Activated T-helper 2 cell treated with anti-CD3 and anti-CD28 coated beads, Interferon-gamma antibody, Interleukin-2, Interleukin-4, amounts not matched to agents 10 μg/mL and 5 μg/mL and 100 μg/mL, durations not matched to agents 14 hours and 24 hours and 36 hours (primary cell): ENCODE results near the gene ZNF433. TPM values are rescaled to one million over a fixed set of nuclear protein-coding genes. Genes with fewer than 3 reads are reported as not detected.
"Not testable (repeated sequence)": the region's sequence is repeated elsewhere in the genome, so short reads cannot be mapped to it uniquely, and the experiment has no call there.

Source experiments
- DNase-seq: peaks from one replicate; pipeline ENCODE4 v3.0.0; 2021; ENCODE audit warnings: low spot score
- H3K27ac Mint-ChIP-seq: one replicate; pipeline ENCODE4 v1.8.0; 2021; ENCODE audit warnings: mixed read lengths
- H3K27me3 Mint-ChIP-seq: one replicate; pipeline ENCODE4 v1.8.0; 2021; ENCODE audit warnings: low read depth, mixed read lengths
- H3K36me3 Mint-ChIP-seq: one replicate; pipeline ENCODE4 v1.8.0; 2021; ENCODE audit warnings: low read depth, mixed read lengths
- H3K4me1 Mint-ChIP-seq: one replicate; pipeline ENCODE4 v1.8.0; 2021; ENCODE audit warnings: low read depth, mixed read lengths
- H3K4me3 Mint-ChIP-seq: one replicate; pipeline ENCODE4 v1.8.0; 2021; ENCODE audit warnings: low read depth, mild to moderate bottlenecking, moderate library complexity, mixed read lengths
- H3K9me3 Mint-ChIP-seq: one replicate; pipeline ENCODE4 v1.8.0; 2021; ENCODE audit warnings: mixed read lengths
- intact Hi-C: fragments of 100-400 bp; cut with micrococcal nuclease; formaldehyde crosslinking; loops from one replicate; pipeline ENCODE4 v1.15.1; 2023
- total RNA-seq: library from RNA; stranded (reverse); gene quantifications from 2 replicates; pipeline ENCODE4 v1.2.3, GENCODE V29; 2022

Gene ZNF433
- total RNA-seq, 1 donor from 2014 or later: 0.55 TPM

GRCh38 chr19:12042893-12043292 is 7.4 kb upstream of the ZNF433 start:
- H3K9me3 Mint-ChIP-seq: peaks cover 50% of the 10 kb centered on the region
- intact Hi-C loops: no loop called here
- H3K36me3 Mint-ChIP-seq: peaks cover 42% of the 10 kb centered on the region
- H3K4me1 Mint-ChIP-seq: no peaks in the 10 kb centered on the region
- no peaks in the 10 kb centered on the region for H3K27me3 Mint-ChIP-seq
- no peak overlapping the region for H3K27ac Mint-ChIP-seq
- H3K4me3 Mint-ChIP-seq: no peak overlapping the region
- no peak for DNase-seq

GRCh38 chr19:12034620-12035019 is 859 bp downstream of the ZNF433 start:
- H3K27ac Mint-ChIP-seq: no peak overlapping the region
- DNase-seq: no peak

GRCh38 chr19:12034198-12034597 is 1.3 kb downstream of the ZNF433 start:
- H3K27ac Mint-ChIP-seq: no peak overlapping the region
- H3K4me3 Mint-ChIP-seq: no peak overlapping the region
- no peaks in the 10 kb centered on the region for H3K27me3 Mint-ChIP-seq
- DNase-seq: no peak
- intact Hi-C loops: no loop called here
- no peaks in the 10 kb centered on the region for H3K4me1 Mint-ChIP-seq
- H3K9me3 Mint-ChIP-seq: peaks cover 46% of the 10 kb centered on the region
- peaks cover 13% of the 10 kb centered on the region for H3K36me3 Mint-ChIP-seq

More at GRCh38 chr19:12034620-12035019, 859 bp downstream of the ZNF433 start:
- peaks cover 46% of the 10 kb centered on the region for H3K9me3 Mint-ChIP-seq
- H3K4me3 Mint-ChIP-seq: no peak overlapping the region
- peaks cover 13% of the 10 kb centered on the region for H3K36me3 Mint-ChIP-seq
- intact Hi-C loops: no loop called here
- H3K27me3 Mint-ChIP-seq: no peaks in the 10 kb centered on the region
- H3K4me1 Mint-ChIP-seq: no peaks in the 10 kb centered on the region

- peaks cover 65% of the 10 kb centered on the region for H3K36me3 Mint-ChIP-seq
- H3K4me1 Mint-ChIP-seq: no peaks in the 10 kb centered on the region
- H3K9me3 Mint-ChIP-seq: peaks cover 67% of the 10 kb centered on the region
- intact Hi-C loops: no loop called here
- H3K4me3 Mint-ChIP-seq: no peak overlapping the region
- no peaks in the 10 kb centered on the region for H3K27me3 Mint-ChIP-seq
- no peak for DNase-seq
- H3K27ac Mint-ChIP-seq: no peak overlapping the region
These were observed 19.7 kb downstream of the ZNF433 start for GRCh38 chr19:12015753-12016116.

GRCh38 chr19:12015015-12015752 is 20.3 kb downstream of the ZNF433 start:
- H3K4me3 Mint-ChIP-seq: no peak overlapping the region
- intact Hi-C loops: no loop called here
- no peak overlapping the region for H3K27ac Mint-ChIP-seq
- DNase-seq: no peak
- H3K36me3 Mint-ChIP-seq: peaks cover 69% of the 10 kb centered on the region
- no peaks in the 10 kb centered on the region for H3K4me1 Mint-ChIP-seq
- H3K27me3 Mint-ChIP-seq: no peaks in the 10 kb centered on the region
- H3K9me3 Mint-ChIP-seq: peaks cover 65% of the 10 kb centered on the region

GRCh38 chr19:12000152-12000981 is 35.1 kb downstream of the ZNF433 start:
- H3K4me1 Mint-ChIP-seq: peaks cover 18% of the 10 kb centered on the region
- H3K27ac Mint-ChIP-seq: peak overlapping the region; percentile 49
- no peaks in the 10 kb centered on the region for H3K27me3 Mint-ChIP-seq
- H3K4me3 Mint-ChIP-seq: no peak overlapping the region
- H3K9me3 Mint-ChIP-seq: peaks cover 23% of the 10 kb centered on the region
- intact Hi-C loops: no loop called here
- H3K36me3 Mint-ChIP-seq: peaks cover 58% of the 10 kb centered on the region
- no peak for DNase-seq

- peaks cover 29% of the 10 kb centered on the region for H3K9me3 Mint-ChIP-seq
- H3K4me1 Mint-ChIP-seq: peaks cover 17% of the 10 kb centered on the region
- H3K27me3 Mint-ChIP-seq: no peaks in the 10 kb centered on the region
- DNase-seq: no peak
- intact Hi-C loops: no loop called here
- peaks cover 60% of the 10 kb centered on the region for H3K36me3 Mint-ChIP-seq
- H3K4me3 Mint-ChIP-seq: no peak overlapping the region
- H3K27ac Mint-ChIP-seq: no peak overlapping the region
These were observed 40.3 kb downstream of the ZNF433 start for GRCh38 chr19:11995174-11995573.

GRCh38 chr19:11991921-11992320 is 43.6 kb downstream of the ZNF433 start:
- H3K9me3 Mint-ChIP-seq: peaks cover 16% of the 10 kb centered on the region
- peaks cover 41% of the 10 kb centered on the region for H3K36me3 Mint-ChIP-seq
- H3K4me1 Mint-ChIP-seq: peaks cover 15% of the 10 kb centered on the region
- H3K27ac Mint-ChIP-seq, intact Hi-C loops, DNase-seq, H3K27me3 Mint-ChIP-seq, H3K4me3 Mint-ChIP-seq: not testable (repeated sequence)

GRCh38 chr19:11989112-11989456 is 46.4 kb downstream of the ZNF433 start:
- DNase-seq: no peak
- H3K27me3 Mint-ChIP-seq: no peaks in the 10 kb centered on the region
- peaks cover 15% of the 10 kb centered on the region for H3K4me1 Mint-ChIP-seq
- peak overlapping the region; percentile 98 for H3K4me3 Mint-ChIP-seq
- no peak overlapping the region for H3K27ac Mint-ChIP-seq
- intact Hi-C loops: loop anchor here (2.0 to 5.0 kb wide), 5 partner anchors 63 to 190 kb away; partner anchors contain the start of genes ZNF20, ZNF440, ZNF491 and ZNF878
- peaks cover 16% of the 10 kb centered on the region for H3K9me3 Mint-ChIP-seq
- H3K36me3 Mint-ChIP-seq: peaks cover 26% of the 10 kb centered on the region

GRCh38 chr19:11987405-11988281 is 47.8 kb downstream of the ZNF433 start:
- H3K27me3 Mint-ChIP-seq: no peaks in the 10 kb centered on the region
- intact Hi-C loops: loop anchor here (1.0 to 5.0 kb wide), 8 partner anchors 23 to 189 kb away; partner anchors contain the start of genes ZNF136, ZNF20, ZNF440 and ZNF491
- H3K4me3 Mint-ChIP-seq: peak overlapping the region; percentile 98
- H3K4me1 Mint-ChIP-seq: peaks cover 15% of the 10 kb centered on the region
- peak; percentile 87 for DNase-seq
- H3K36me3 Mint-ChIP-seq: peaks cover 17% of the 10 kb centered on the region
- H3K27ac Mint-ChIP-seq: peak overlapping the region; percentile 97
- peaks cover 15% of the 10 kb centered on the region for H3K9me3 Mint-ChIP-seq

- H3K9me3 Mint-ChIP-seq: peaks cover 24% of the 10 kb centered on the region
- no peak overlapping the region for H3K27ac Mint-ChIP-seq
- H3K4me3 Mint-ChIP-seq: no peak overlapping the region
- intact Hi-C loops: loop anchor here (1.0 to 5.0 kb wide), 4 partner anchors 22 to 176 kb away; partner anchors contain the start of genes ZNF136, ZNF440 and ZNF878
- peaks cover 13% of the 10 kb centered on the region for H3K36me3 Mint-ChIP-seq
- H3K4me1 Mint-ChIP-seq: peaks cover 14% of the 10 kb centered on the region
- H3K27me3 Mint-ChIP-seq: no peaks in the 10 kb centered on the region
- no peak for DNase-seq
These were observed 48.7 kb downstream of the ZNF433 start for GRCh38 chr19:11986754-11987153.

- Mint-ChIP-seq H3K36me3 (peaks cover 1% of the 10 kb centered on the region), H3K9me3 (peaks cover 40% of the 10 kb centered on the region), H3K4me1 (peaks cover 8% of the 10 kb centered on the region), H3K27ac (no peak overlapping the region), H3K4me3 (no peak overlapping the region), H3K27me3 (no peaks in the 10 kb centered on the region)
- intact Hi-C loops: loop anchor here (5.0 kb wide), 2 partner anchors 67 to 173 kb away; partner anchors contain the start of genes ZNF440 and ZNF878
- no peak for DNase-seq
These were observed 50.5 kb downstream of the ZNF433 start for GRCh38 chr19:11984986-11985385.
